Right lobe of liver (tissue), 4 donors: ENCODE results near the gene TIMM22.

Experiments
- CTCF ChIP-seq, 4 donors: fragments of 200-600 bp in 3 of 4; fragments of 450-650 bp in 1 of 4; IDR thresholded peaks; one replicate each; pipeline versions ENCODE4 v1.5.1 to v1.8.0; 2016 to 2022; ENCODE audit warnings: antibody characterized with exemption in 4 of 4, mild to moderate bottlenecking in 2 of 4
- POLR2A ChIP-seq: fragments of 450-650 bp; IDR thresholded peaks from one replicate; pipeline ENCODE4 v1.6.1; 2017; ENCODE audit warnings: antibody characterized with exemption, mild to moderate bottlenecking
- donor health status: DM: no; HTN: no; CAD: no.
- donor health status: DM: no; HTN: no; CAD: no.
- donor health status: DM: no; HTN: yes; CAD: no.

- TF ChIP-seq POLR2A, result no peak
- no peak for TF ChIP-seq CTCF (IDR thresholded peaks at IDR 0.05)
These were observed 34.0 kb downstream of the TIMM22 start for GRCh38 chr17:1030684-1031532.
